ENCODE results near the gene ZNF445.
"Not testable (repeated sequence)": the region's sequence is repeated elsewhere in the genome, so short reads cannot be mapped to it uniquely, and the experiment has no call there.

ZNF445 gene

GRCh38 chr3:44414517-44415090 lies 62.9 kb downstream of the ZNF445 start:
- no peak overlapping the region for H3K4me3 ChIP-seq (ENCODE audit: low read length)

GRCh38 chr3:44412365-44412764 lies 65.1 kb downstream of the ZNF445 start:
- no peak for DNase-seq (ENCODE audit: low read depth, low spot score)
- no peak overlapping the region for H3K4me3 ChIP-seq (ENCODE audit: low read length)

More at GRCh38 chr3:44414517-44415090, 62.9 kb downstream of the ZNF445 start:
- DNase-seq (ENCODE audit: low read depth, low spot score), result no peak

DNA sequence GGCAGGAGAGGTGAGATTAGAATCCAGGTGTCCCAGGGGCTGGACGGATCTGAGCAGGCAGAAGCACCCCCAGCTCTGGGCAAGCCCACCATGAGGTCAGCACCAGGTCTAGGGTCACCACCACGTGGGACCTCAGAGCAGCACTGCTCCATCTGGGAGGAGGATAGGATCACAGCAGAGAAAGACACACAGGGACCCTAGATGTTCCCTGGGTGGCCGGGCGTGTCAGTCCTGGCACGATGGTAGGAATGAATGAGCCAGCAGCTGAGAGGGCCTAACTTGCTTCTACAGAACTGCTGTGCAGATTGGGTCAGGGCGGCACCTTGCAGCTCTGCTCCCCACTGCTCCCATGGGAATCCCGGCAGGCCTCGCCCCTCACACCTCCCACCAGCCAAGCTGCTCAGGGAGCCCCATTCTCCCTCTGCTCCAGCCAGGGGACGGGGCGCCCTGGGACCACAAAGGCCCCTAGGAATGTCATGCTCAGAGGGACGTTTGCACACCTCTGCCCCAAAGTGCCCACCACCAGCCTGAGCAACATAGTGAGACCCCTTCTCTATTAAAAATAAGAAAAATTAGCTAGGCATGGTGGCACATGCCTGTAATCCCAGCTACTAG lies 66.3 kb downstream of the ZNF445 start:
- H3K4me3 ChIP-seq (ENCODE audit: low read length), result no peak overlapping the region
- no peak for DNase-seq (ENCODE audit: low read depth, low spot score)

DNA sequence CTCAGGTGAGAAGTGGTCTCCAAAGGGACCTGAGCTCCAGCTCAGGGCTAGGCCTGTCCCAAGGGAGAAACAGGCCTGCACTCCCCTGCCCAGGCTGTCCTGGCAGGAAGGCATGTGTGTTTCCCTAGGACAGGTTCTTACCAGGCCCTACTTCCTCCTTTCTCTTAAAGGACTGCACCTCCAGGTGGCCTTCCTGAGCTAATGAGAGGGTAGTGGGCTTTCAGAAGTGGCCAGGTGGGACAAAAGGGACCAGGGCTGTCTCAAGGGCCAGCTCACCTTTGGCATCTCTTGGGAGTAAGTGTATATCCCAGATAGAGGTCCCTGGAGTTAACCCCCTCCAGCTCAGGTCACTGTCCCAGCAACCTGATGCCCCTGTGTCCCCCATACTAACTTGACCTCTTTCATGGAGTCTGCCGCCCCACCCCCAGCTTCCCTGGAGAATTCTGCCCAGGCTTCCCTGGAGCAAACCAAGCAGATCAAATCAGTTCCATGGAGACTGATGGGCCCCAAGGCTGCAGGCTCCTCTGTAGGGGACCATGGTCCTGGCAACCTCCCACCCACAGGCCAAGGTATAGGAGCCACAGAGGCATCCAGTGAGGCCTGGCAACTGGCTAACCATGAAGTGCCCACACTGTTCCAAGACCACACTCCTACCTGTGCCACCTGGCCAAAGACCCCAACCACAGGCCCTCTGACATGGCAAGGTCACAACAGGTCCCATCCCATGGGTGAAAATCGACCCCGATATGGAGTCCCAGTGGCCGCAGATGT lies 67.6 kb downstream of the ZNF445 start:
- H3K4me3 ChIP-seq (ENCODE audit: low read length), result no peak overlapping the region
- DNase-seq (ENCODE audit: low read depth, low spot score), result no peak

DNA sequence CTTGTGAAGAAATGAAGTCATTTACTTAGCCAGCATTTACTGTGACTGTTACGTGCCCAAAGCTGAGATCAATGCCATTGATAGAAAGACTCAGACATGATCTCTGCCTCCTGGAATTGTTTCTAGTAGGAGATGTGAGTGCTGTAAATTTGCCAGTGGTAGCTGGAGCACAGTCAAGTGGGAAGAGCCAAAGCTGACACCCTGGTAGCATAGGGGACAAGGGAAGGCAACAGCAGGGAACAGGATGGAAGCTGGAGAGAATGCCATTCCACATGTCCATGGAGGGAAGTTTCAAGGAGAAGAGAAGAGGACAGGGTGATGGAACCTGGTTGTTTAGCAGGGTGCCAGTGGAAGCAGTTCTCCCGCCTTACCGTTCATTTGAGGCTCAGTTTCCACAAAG lies 74.9 kb downstream of the ZNF445 start:
- DNase-seq (ENCODE audit: low read depth, low spot score), result no peak
- H3K4me3 ChIP-seq (ENCODE audit: low read length), result no peak overlapping the region

GRCh38 chr3:44400771-44401170 lies 76.7 kb downstream of the ZNF445 start:
- DNase-seq (ENCODE audit: low read depth, low spot score), result no peak
- H3K4me3 ChIP-seq (ENCODE audit: low read length), result no peak overlapping the region

DNA sequence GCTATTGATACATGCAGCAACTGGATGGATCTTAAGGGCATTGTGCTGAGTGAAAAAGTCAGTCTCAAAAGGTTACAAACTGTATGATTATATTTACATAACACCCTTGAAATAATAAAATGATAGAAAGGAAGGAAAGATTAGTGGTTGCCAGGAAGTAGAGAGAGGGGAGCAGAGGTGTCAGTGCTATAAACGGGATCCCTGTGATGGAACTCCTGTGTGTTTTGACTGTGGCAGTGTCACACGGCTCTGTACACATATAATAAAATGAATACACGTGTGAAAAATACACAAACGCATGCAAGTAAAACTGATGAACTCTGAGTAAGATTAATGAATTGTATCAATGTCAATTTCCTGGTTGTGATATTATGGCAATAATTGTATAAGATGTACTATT lies 78.6 kb downstream of the ZNF445 start:
- no peak overlapping the region for H3K4me3 ChIP-seq (ENCODE audit: low read length)
- DNase-seq (ENCODE audit: low read depth, low spot score), result no peak

DNA sequence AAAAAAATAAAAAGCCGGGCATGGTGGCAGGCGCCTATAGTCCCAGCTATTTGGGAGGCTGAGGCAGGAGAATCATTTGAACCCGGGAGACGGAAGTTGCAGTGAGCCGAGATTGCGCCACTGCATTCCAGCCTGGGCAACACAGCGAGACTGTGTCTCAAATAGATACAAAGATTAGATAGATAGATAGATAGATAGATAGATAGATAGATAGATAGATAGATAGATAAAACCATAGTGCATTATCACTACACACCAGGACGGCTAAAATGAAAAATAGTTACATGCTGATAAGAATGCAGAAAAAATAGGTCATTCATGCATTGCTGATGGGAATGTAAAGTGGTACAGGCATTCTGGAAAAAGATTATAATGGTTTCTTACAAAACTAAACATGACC lies 79.2 kb downstream of the ZNF445 start:
- DNase-seq (ENCODE audit: low read depth, low spot score); H3K4me3 ChIP-seq (ENCODE audit: low read length): not testable (repeated sequence)

DNA sequence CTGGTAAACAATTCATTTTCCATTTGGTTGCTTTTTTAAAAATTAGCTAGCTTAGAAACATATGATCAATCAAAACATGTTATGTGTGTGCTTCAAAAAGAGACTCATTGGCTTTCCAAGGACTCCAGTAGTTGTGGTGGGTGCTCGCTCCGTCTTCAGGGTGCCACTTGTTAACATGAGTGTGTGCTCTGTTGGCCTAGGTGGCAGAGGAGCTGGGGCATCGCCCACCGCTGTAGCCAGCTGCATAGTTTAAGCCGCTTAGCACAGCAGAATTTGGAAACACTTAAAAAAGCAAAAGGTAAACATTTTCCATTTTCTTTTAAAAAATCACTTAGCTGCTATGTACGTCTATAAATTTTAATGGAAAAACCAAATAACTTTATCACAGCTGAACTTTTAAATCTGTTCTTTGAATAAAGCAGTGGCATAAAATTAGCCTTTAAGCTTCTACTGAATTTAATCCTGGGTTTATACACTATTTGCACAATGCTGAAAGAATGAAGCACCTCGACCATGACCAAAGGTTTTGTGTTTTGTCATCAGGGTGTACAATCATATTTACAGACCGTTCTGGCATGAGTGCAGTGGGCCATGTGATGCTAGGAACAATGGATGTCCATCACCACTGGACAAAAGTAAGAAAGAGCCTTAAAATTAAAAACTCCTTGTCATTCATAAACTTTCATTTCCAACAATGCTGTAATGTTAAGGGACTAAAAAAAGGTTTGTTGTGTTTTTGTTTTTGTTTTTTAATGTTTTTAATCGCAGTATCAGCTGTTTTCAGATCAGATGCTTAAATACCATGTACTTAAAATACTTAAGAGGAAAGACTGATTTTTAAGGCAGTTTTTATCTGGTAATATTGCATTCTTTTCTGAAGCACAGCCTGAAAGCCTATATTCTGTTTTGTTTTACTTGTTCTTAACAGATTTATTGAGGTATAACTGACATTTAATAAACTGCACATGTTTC lies 81.0 kb downstream of the ZNF445 start:
- no peak for DNase-seq (ENCODE audit: low read depth, low spot score)
- no peak overlapping the region for H3K4me3 ChIP-seq (ENCODE audit: low read length)

DNA sequence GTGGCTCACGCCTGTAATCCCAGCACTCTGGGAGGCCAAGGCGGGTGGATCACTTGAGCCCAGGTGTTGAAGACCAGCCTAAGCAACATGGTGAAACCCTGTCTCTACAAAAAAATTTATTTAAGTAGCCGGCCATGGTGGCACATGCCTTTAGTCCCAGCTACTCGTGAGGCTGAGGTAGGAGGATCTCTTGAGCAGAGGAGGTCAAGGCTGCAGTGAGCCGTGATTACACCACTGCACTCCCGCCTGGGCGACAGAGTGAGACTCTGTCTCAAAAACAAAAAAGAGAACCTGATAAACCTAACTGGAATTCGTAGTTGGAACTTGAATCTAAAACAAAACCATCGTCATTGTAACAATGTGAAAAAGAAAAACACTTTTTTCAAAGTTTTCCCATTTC lies 81.8 kb downstream of the ZNF445 start:
- H3K4me3 ChIP-seq (ENCODE audit: low read length), result no peak overlapping the region
- no peak for DNase-seq (ENCODE audit: low read depth, low spot score)

GRCh38 chr3:44392489-44392888 lies 85.0 kb downstream of the ZNF445 start:
- no peak overlapping the region for H3K4me3 ChIP-seq (ENCODE audit: low read length)
- no peak for DNase-seq (ENCODE audit: low read depth, low spot score)

DNA sequence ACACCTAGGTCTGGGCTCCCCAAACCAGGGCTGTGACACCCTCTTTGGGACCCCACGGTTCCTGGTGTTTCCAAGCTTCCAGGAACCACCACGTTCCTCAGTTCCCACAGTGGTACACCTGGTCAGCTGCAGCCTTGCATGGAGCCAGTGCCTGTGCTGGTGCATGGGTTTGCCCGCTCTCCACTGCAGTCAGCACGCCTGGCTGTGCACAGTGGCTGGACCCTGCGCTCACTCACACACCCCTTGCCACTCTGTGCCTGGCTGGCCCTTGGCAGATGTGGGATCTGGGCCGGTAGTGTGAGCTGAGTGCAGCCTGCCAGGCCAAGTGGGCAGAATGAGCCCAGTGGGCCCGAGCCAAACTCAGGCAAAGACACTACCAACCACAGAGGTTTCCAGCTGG lies 90.1 kb downstream of the ZNF445 start:
- no peak for DNase-seq (ENCODE audit: low read depth, low spot score)
- no peak overlapping the region for H3K4me3 ChIP-seq (ENCODE audit: low read length)
